Uterus (tissue), 4 donors: ENCODE data around the gene COPS3. TPM values are rescaled to one million over a fixed set of nuclear protein-coding genes. Genes with fewer than 3 reads are reported as not detected.

ENCODE experiments used
- DNase-seq, 2 donors: peaks; one replicate each; pipeline ENCODE4 v3.0.0-alpha.2; 2019 to 2020
- H3K27ac ChIP-seq, 2 donors: fragments of 200-600 bp; sonication (generic); 1 replicate in 1 of 2; 2 replicates in 1 of 2; pipeline ENCODE4 v1.5.1; 2016 to 2018
- H3K27me3 ChIP-seq, 2 donors: fragments of 200-600 bp; sonication (generic); one replicate each; pipeline ENCODE4 v1.5.1; 2018 to 2019; ENCODE audit warnings: control low read depth in 1 of 2
- H3K36me3 ChIP-seq, 2 donors: fragments of 200-600 bp; sonication (generic); one replicate each; pipeline ENCODE4 v1.5.1; 2019; ENCODE audit warnings: control low read depth in 1 of 2
- H3K4me1 ChIP-seq, 2 donors: fragments of 200-600 bp; sonication (generic); one replicate each; pipeline ENCODE4 v1.5.1; 2018 to 2019; ENCODE audit warnings: control low read depth in 1 of 2
- H3K4me3 ChIP-seq, 2 donors: fragments of 200-600 bp; sonication (generic); 1 replicate in 1 of 2; 2 replicates in 1 of 2; pipeline ENCODE4 v1.5.1; 2018 to 2019; ENCODE audit warnings: mild to moderate bottlenecking in 1 of 2
- H3K9me3 ChIP-seq, 2 donors: fragments of 200-600 bp; sonication (generic); one replicate each; pipeline ENCODE4 v1.5.1; 2019; ENCODE audit warnings: control low read depth in 1 of 2
- POLR2A ChIP-seq, 2 donors: fragments of 450-650 bp; IDR thresholded peaks; one replicate each; pipeline ENCODE4 v1.6.1; 2016; ENCODE audit warnings: antibody characterized with exemption in 2 of 2, mild to moderate bottlenecking in 1 of 2, moderate library complexity in 1 of 2
- intact Hi-C: fragments of 100-400 bp; cut with DNase I; formaldehyde crosslinking; loops from one replicate; pipeline ENCODE4 v1.15.1; 2023; ENCODE audit warnings: low total_unique reads
- total RNA-seq, 4 donors: library from RNA; depleted of rRNA in 3 of 4; stranded (reverse); fragments of >200 nt in 3 of 4; gene quantifications; one replicate each; pipeline versions ENCODE4 v1.1.0 to v1.2.4, GENCODE V29; 2014 to 2023
- TF ChIP-seq, protein P1 (sequence below), 4 experiments: fragments of 200-600 bp in 2 of 4; fragments of 450-650 bp in 2 of 4; sonication (generic) in 2 of 4; IDR thresholded peaks; one replicate each; pipeline ENCODE4 v1.5.1; 2016 to 2019; ENCODE audit warnings: antibody characterized with exemption in 4 of 4, mild to moderate bottlenecking in 2 of 4, moderate library complexity in 1 of 4
- donor health status: DM: yes; HTN: yes; CAD: no.

COPS3 gene
- total RNA-seq, 4 donors from 2014 or later = 13.1 to 83.3 (median 49.4) TPM

GRCh38 chr17:17204635-17205231 lies 76.3 kb downstream of the COPS3 start:
- Histone ChIP-seq H3K27ac (peak overlapping the region; percentile 80 to 86), H3K9me3 (no peaks in the 10 kb centered on the region), H3K4me3 (peak overlapping the region; percentile 34 to 48), H3K27me3 (no peaks in the 10 kb centered on the region), H3K4me1 (peaks cover 0 to 17% of the 10 kb centered on the region in 2 donors), H3K36me3 (no peaks in the 10 kb centered on the region)
- intact Hi-C loops = no loop called here
- TF ChIP-seq, protein P1, sequence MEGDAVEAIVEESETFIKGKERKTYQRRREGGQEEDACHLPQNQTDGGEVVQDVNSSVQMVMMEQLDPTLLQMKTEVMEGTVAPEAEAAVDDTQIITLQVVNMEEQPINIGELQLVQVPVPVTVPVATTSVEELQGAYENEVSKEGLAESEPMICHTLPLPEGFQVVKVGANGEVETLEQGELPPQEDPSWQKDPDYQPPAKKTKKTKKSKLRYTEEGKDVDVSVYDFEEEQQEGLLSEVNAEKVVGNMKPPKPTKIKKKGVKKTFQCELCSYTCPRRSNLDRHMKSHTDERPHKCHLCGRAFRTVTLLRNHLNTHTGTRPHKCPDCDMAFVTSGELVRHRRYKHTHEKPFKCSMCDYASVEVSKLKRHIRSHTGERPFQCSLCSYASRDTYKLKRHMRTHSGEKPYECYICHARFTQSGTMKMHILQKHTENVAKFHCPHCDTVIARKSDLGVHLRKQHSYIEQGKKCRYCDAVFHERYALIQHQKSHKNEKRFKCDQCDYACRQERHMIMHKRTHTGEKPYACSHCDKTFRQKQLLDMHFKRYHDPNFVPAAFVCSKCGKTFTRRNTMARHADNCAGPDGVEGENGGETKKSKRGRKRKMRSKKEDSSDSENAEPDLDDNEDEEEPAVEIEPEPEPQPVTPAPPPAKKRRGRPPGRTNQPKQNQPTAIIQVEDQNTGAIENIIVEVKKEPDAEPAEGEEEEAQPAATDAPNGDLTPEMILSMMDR (IDR thresholded peaks at IDR 0.05) = no peak
- TF ChIP-seq POLR2A (IDR thresholded peaks at IDR 0.05) = no peak
- DNase-seq = no peak

DNA sequence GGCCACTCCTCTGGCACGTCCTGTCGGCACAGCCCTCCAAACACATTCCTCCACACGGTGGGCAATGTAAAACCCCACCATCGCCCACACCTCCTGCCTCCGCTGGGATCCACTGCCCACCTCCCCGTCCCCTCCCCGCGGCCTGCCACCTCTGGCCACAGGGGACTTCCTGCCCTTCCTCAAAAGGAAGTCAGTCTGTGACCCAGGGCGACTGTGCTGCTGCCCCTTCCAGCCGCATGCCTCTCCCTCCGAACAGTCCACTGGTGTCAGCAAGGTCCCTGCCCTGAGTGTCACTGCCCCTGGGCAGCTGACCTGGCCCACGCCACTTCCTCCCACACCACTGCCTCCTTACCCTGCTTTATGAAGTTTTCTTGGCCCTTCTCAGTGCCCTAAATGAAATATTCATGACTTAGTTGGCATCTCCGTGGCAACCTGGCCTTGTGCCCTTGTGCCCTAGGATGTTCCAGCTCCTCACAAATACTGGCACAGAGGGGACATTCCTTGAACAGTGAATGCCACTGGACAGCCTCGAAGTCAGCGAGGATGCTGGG lies 76.9 kb downstream of the COPS3 start:
- intact Hi-C loops = no loop called here
- TF ChIP-seq, protein P1 (IDR thresholded peaks at IDR 0.05) = no peak
- no peak for TF ChIP-seq POLR2A (IDR thresholded peaks at IDR 0.05)
- H3K27ac ChIP-seq = no peak overlapping the region
- no peaks in the 10 kb centered on the region for H3K9me3 ChIP-seq
- H3K36me3 ChIP-seq = no peaks in the 10 kb centered on the region
- H3K4me3 ChIP-seq = no peak overlapping the region
- DNase-seq = no peak
- H3K27me3 ChIP-seq = no peaks in the 10 kb centered on the region
- peaks cover 0 to 17% of the 10 kb centered on the region in 2 donors for H3K4me1 ChIP-seq

GRCh38 chr17:17203173-17203730 lies 77.8 kb downstream of the COPS3 start:
- no peak for DNase-seq
- intact Hi-C loops = no loop called here
- no peak overlapping the region for H3K4me3 ChIP-seq

GRCh38 chr17:17201907-17202306 lies 79.1 kb downstream of the COPS3 start:
- Histone ChIP-seq H3K4me1 (peaks cover 0 to 17% of the 10 kb centered on the region in 2 donors), H3K27ac (no peak overlapping the region)

More at GRCh38 chr17:17203173-17203730, 77.8 kb downstream of the COPS3 start:
- no peaks in the 10 kb centered on the region for H3K27me3 ChIP-seq
- no peak overlapping the region for H3K27ac ChIP-seq
- TF ChIP-seq, protein P1 (IDR thresholded peaks at IDR 0.05) = no peak
- no peak for TF ChIP-seq POLR2A (IDR thresholded peaks at IDR 0.05)
- H3K4me1 ChIP-seq = peaks cover 0 to 17% of the 10 kb centered on the region in 2 donors
- H3K36me3 ChIP-seq = no peaks in the 10 kb centered on the region
- no peaks in the 10 kb centered on the region for H3K9me3 ChIP-seq

More at GRCh38 chr17:17201907-17202306, 79.1 kb downstream of the COPS3 start:
- H3K36me3 ChIP-seq = no peaks in the 10 kb centered on the region
- DNase-seq = no peak
- intact Hi-C loops = no loop called here
- no peaks in the 10 kb centered on the region for H3K27me3 ChIP-seq
- TF ChIP-seq, protein P1 (IDR thresholded peaks at IDR 0.05) = no peak
- TF ChIP-seq POLR2A (IDR thresholded peaks at IDR 0.05) = no peak
- no peak overlapping the region for H3K4me3 ChIP-seq
- no peaks in the 10 kb centered on the region for H3K9me3 ChIP-seq
